CD4-positive, alpha-beta T cell (primary cell): ENCODE results near the gene C2. TPM values are rescaled to one million over a fixed set of nuclear protein-coding genes. Genes with fewer than 3 reads are reported as not detected.
"Not testable (repeated sequence)": the region's sequence is repeated elsewhere in the genome, so short reads cannot be mapped to it uniquely, and the experiment has no call there.

Source experiments
- ATAC-seq: fragments of 200-7000 bp; cut with Tn5 transposase; one replicate; pipeline ENCODE4 v1.10.0; 2022; ENCODE audit warnings: mild to moderate bottlenecking; ENCODE audit not compliant: poor library complexity
- CTCF ChIA-PET: fragments of 350-600 bp; sonication (Branson Sonifier 250); formaldehyde crosslinking; loops from one replicate; lab custom pipeline; 2021; ENCODE audit warnings: antibody characterized with exemption, inconsistent platforms; lab: Charles Lee
- POLR2A ChIA-PET: fragments of 350-600 bp; sonication (Branson Sonifier 250); formaldehyde crosslinking; loops from one replicate; lab custom pipeline; 2021; ENCODE audit warnings: antibody characterized with exemption, inconsistent platforms; lab: Charles Lee
- DNase-seq, 14 experiments: peaks; one replicate each; pipeline ENCODE4 v3.0.0-alpha.2; 2013 to 2020; ENCODE audit warnings: mixed read lengths in 2 of 14
- H3K27ac ChIP-seq, 2 donors: one replicate each; pipeline versions ENCODE4 v1.5.1 to v1.7.0; 2013; ENCODE audit warnings: low read length in 2 of 2, low read depth in 1 of 2, mild to moderate bottlenecking in 1 of 2
- H3K27me3 ChIP-seq, 2 experiments: 1 replicate in 1 of 2; 2 replicates in 1 of 2; pipeline versions ENCODE4 v1.6.1 to v1.7.0; 2013; ENCODE audit warnings: low read length in 2 of 2, control low read depth in 1 of 2, mild to moderate bottlenecking in 1 of 2, moderate library complexity in 1 of 2; ENCODE audit not compliant: insufficient read depth in 2 of 2, control insufficient read depth in 1 of 2
- H3K36me3 ChIP-seq: one replicate; pipeline ENCODE4 v1.6.1; 2013; ENCODE audit warnings: low read length, control low read depth; ENCODE audit not compliant: insufficient read depth
- H3K4me1 ChIP-seq: one replicate; pipeline ENCODE4 v1.6.1; 2013; ENCODE audit warnings: low read length, control low read depth; ENCODE audit not compliant: insufficient read depth
- H3K4me3 ChIP-seq: one replicate; pipeline ENCODE4 v1.5.1; 2013; ENCODE audit warnings: mild to moderate bottlenecking, low read length, moderate library complexity
- H3K9me3 ChIP-seq, 2 experiments: 1 replicate in 1 of 2; 2 replicates in 1 of 2; pipeline versions ENCODE4 v1.6.1 to v1.7.0; 2013; ENCODE audit warnings: low read length in 2 of 2, mild to moderate bottlenecking in 2 of 2, control low read depth in 1 of 2, moderate library complexity in 1 of 2; ENCODE audit not compliant: control insufficient read depth in 1 of 2, insufficient read depth in 1 of 2
- H3K27ac Mint-ChIP-seq: one replicate; pipeline ENCODE4 v1.8.0; 2020; ENCODE audit warnings: mixed read lengths
- H3K27me3 Mint-ChIP-seq: one replicate; pipeline ENCODE4 v1.8.0; 2021; ENCODE audit warnings: mixed read lengths
- H3K36me3 Mint-ChIP-seq: one replicate; pipeline ENCODE4 v1.8.0; 2021; ENCODE audit warnings: low read depth, mixed read lengths
- H3K4me1 Mint-ChIP-seq: one replicate; pipeline ENCODE4 v1.8.0; 2021; ENCODE audit warnings: low read depth, mixed read lengths
- H3K4me3 Mint-ChIP-seq: one replicate; pipeline ENCODE4 v1.8.0; 2020; ENCODE audit warnings: mild to moderate bottlenecking, mixed read lengths
- H3K9me3 Mint-ChIP-seq: one replicate; pipeline ENCODE4 v1.8.0; 2020; ENCODE audit warnings: mixed read lengths
- CTCF ChIP-seq: fragments of 200-600 bp; IDR thresholded peaks from one replicate; pipeline ENCODE4 v1.8.0; 2022; ENCODE audit warnings: antibody characterized with exemption, mild to moderate bottlenecking
- intact Hi-C, 2 experiments: fragments of 100-400 bp; cut with DNase I in 1 of 2; cut with micrococcal nuclease in 1 of 2; formaldehyde crosslinking; loops; one replicate each; pipeline versions ENCODE4 v1.15.1 to v1.9.0; 2023 to 2025; cut with DNase I, micrococcal nuclease
- total RNA-seq, 174 experiments: library from RNA in 2 of 174; stranded (reverse) in 2 of 174; gene quantifications; one replicate each; pipeline ENCODE4 v1.2.3 and lab custom pipeline; 2021 to 2026

The C2 gene
- total RNA-seq, 2 experiments from 2014 or later, result 1.4 to 2.3 TPM

- peak overlapping the region; percentile 100 for H3K27ac Mint-ChIP-seq
- peak overlapping the region; percentile 100 for H3K4me3 Mint-ChIP-seq
- no peak for DNase-seq
- peaks cover 53% of the 10 kb centered on the region for H3K36me3 Mint-ChIP-seq
- Histone ChIP-seq H3K27ac (peak overlapping the region; percentile 99 to 100), H3K4me1 (peaks cover 32% of the 10 kb centered on the region), H3K36me3 (peaks cover 28% of the 10 kb centered on the region), H3K4me3 (peak overlapping the region; percentile 84), H3K9me3 (no peaks in the 10 kb centered on the region), H3K27me3 (no peaks in the 10 kb centered on the region)
- H3K9me3 Mint-ChIP-seq, result no peaks in the 10 kb centered on the region
- ChIA-PET POLR2A (interaction anchor here (0.6 to 6.7 kb wide), 20 partner anchors 15 to 1912 kb away, joined by 3 to 102 read pairs (median 4); partner anchors contain the start of genes APOM, ATF6B, BAG6 and CUTA), CTCF (interaction anchor here (1.5 kb wide), 1 partner anchor 21 kb away, joined by 7 read pairs; no protein-coding TSS in a partner anchor)
- intact Hi-C loops, result loop anchor here (1.0 to 10.0 kb wide), 3 partner anchors 14 to 818 kb away; partner anchors contain the start of genes AGPAT1 (in 1 of the 2), CCHCR1 (in 1 of the 2), RNF5 (in 1 of the 2) and SKIC2 (in 1 of the 2)
- TF ChIP-seq CTCF, result no peak
- peaks cover 6% of the 10 kb centered on the region for H3K27me3 Mint-ChIP-seq
- ATAC-seq, result no peak
- peaks cover 34% of the 10 kb centered on the region for H3K4me1 Mint-ChIP-seq
These were observed 45.3 kb downstream of the C2 start for GRCh38 chr6:31972709-31973350.

DNA sequence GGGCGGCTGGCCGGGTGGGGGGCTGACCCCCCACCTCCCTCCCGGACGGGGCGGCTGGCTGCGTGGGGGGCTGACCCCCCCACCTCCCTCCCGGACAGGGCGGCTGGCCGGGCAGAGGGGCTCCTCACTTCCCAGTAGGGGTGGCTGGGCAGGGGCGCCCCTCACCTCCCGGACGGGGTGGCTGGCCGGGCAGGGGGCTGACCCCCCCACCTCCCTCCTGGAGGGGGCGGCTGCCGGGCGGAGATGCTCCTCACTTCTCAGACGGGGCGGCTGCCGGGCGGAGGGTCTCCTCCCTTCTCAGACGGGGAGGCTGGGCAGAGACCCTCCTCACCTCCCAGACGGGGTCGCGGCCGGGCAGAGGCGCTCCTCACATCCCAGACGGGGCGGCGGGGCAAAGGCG is 48.5 kb downstream of the C2 start:
- peak in 1 of 14 experiments; percentile 17 for DNase-seq
- H3K4me3 ChIP-seq, H3K27ac Mint-ChIP-seq, ATAC-seq, H3K9me3 Mint-ChIP-seq, H3K4me3 Mint-ChIP-seq, H3K36me3 ChIP-seq, H3K27me3 ChIP-seq, H3K9me3 ChIP-seq, POLR2A ChIA-PET, H3K27ac ChIP-seq, CTCF ChIA-PET, H3K27me3 Mint-ChIP-seq: not testable (repeated sequence)
- intact Hi-C loops, result loop anchor here in 1 of 2 experiments (10.0 kb wide), 2 partner anchors 199 to 821 kb away; partner anchors contain the start of genes AGPAT1, CCHCR1, RNF5 and TCF19
- peaks cover 34% of the 10 kb centered on the region for H3K4me1 ChIP-seq
- Mint-ChIP-seq H3K4me1 (peaks cover 43% of the 10 kb centered on the region), H3K36me3 (peaks cover 27% of the 10 kb centered on the region)

DNA sequence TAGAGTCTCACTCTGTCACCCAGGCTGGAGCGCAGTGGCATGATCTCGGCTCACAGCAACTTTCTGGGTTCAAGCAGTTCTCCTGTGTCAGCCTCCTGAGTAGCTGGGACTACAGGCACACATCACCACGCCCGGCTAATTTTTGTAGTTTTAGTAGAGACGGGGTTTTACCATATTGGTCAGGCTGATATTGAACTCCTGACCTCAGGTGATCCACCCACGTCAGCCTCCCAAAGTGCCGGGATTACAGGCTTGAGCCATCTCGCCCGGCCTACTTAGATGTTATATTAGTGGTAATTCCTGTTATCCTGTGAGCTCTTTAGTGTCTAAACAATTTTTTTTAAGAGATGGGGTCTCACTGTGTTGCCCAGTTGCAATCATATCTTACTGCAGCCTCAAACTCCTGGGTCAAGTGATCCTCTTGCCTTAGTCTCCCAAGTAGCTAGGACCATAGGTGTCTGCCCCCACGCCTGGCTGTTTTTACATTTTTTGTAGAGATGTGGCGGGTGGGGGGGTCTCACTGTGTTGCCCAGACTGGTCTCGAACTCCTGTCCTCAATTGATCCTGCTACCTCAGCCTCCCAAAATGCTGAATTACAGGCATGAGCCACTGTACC is 50.4 kb downstream of the C2 start:
- H3K27ac Mint-ChIP-seq, result peak overlapping the region; percentile 80
- no peak overlapping the region for H3K27ac ChIP-seq
- no peak for TF ChIP-seq CTCF

More for the DNA sequence above, 50.4 kb downstream of the C2 start:
- POLR2A ChIA-PET, result no interaction called here
- H3K9me3 ChIP-seq, result no peaks in the 10 kb centered on the region
- H3K27me3 ChIP-seq, result no peaks in the 10 kb centered on the region
- ATAC-seq, result no peak
- H3K36me3 ChIP-seq, result no peaks in the 10 kb centered on the region
- peaks cover 10% of the 10 kb centered on the region for H3K36me3 Mint-ChIP-seq
- DNase-seq, result no peak
- H3K4me3 Mint-ChIP-seq, result no peak overlapping the region
- H3K4me1 Mint-ChIP-seq, result peaks cover 27% of the 10 kb centered on the region
- no peaks in the 10 kb centered on the region for H3K9me3 Mint-ChIP-seq
- no peak overlapping the region for H3K4me3 ChIP-seq
- H3K27me3 Mint-ChIP-seq, result no peaks in the 10 kb centered on the region
- intact Hi-C loops, result loop anchor here in 1 of 2 experiments (10.0 kb wide), 2 partner anchors 197 to 823 kb away; partner anchors contain the start of genes AGPAT1, CCHCR1, RNF5 and TCF19
- CTCF ChIA-PET, result no interaction called here
- peaks cover 20% of the 10 kb centered on the region for H3K4me1 ChIP-seq
